ENCODE data around the gene SEC16B. TPM values are rescaled to one million over a fixed set of nuclear protein-coding genes. Genes with fewer than 3 reads are reported as not detected.
A peak's percentile ranks its signal among the peaks of the same experiment; 100 is the strongest.

The SEC16B gene
- total and polyA plus RNA-seq, 2 experiments from 2014 or later: 1.8 to 1.9 TPM

DNA sequence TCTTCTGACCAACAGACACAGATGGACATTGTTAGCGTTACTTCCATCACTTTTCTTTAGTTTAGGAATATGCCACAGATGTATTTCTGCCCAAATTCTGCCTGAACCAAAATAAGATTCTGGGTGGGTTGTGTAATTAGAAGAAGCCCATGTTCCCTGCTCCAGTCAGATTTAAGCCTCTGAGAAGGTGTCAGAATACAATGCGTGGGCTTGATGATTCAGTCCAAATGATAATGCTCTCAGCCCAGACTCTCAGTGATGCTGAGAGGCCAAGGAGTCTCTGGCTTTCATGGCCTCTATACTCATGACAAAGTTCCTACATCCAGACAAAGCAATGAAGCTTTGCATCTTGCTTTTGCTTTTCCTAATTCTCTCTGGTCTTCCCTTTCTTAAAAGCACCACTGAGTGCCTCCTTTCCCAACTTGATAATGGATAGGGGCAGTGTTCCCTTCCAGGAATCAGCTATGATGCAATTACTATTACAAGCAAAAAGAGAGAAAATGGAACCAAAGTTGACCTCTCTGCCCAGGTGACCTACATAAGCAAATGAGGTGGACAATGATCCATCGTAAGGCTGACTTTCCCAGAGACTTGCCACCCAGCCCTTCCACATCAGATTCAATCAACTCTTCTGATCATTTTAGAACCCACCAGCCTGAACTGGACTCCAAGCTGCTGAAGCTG is 8.8 kb downstream of the SEC16B start:
- Histone ChIP-seq H3K4me1 (ENCODE audit: insufficient read depth) (0 out of 2 replicates have a peak, but pooled peaks cover 3% of the 10 kb centered on the region), H3K27ac (no peak overlapping the region), H3K9ac (no peak overlapping the region), H4K20me1 (ENCODE audit: insufficient read depth) (no peaks in the 10 kb centered on the region), H2AFZ (no peak overlapping the region), H3K4me2 (ENCODE audit: unreplicated experiment) (no peak overlapping the region), H3K79me2 (ENCODE audit: insufficient read depth) (no peaks in the 10 kb centered on the region), H3K4me3 (no peak overlapping the region), H3K9me2 (ENCODE audit: insufficient read depth) (no peaks in the 10 kb centered on the region), H3F3A (ENCODE audit: insufficient read depth) (no peaks in the 10 kb centered on the region), H3K27me3 (replicated peaks; ENCODE audit: insufficient read depth) (no peaks in the 10 kb centered on the region), H3K9me3 (ENCODE audit: low read depth) (no peaks in the 10 kb centered on the region), H3K36me3 (ENCODE audit: low read depth) (no peaks in the 10 kb centered on the region)
- TF ChIP-seq EZH2 (IDR thresholded peaks at IDR 0.05; ENCODE audit: insufficient read depth, poor library complexity, severe bottlenecking) (no peak), EZH2phosphoT487 (IDR thresholded peaks at IDR 0.05; ENCODE audit: insufficient read depth, low read depth) (no peak)
- peak; percentile 20 for DNase-seq
- in situ Hi-C loops (cut with MboI): no loop called here
- WGBS, 2 experiments (ENCODE audit: low coverage in 1 of 2, low lambda C conversion rate in 2 of 2, missing lambda C conversion rate in 2 of 2): 94 to 96% methylated on average over 3 of the region's 3 CpGs

- Histone ChIP-seq H3F3A (ENCODE audit: insufficient read depth) (no peaks in the 10 kb centered on the region), H4K20me1 (ENCODE audit: insufficient read depth) (no peaks in the 10 kb centered on the region), H3K27ac (no peak overlapping the region), H3K27me3 (replicated peaks; ENCODE audit: insufficient read depth) (no peaks in the 10 kb centered on the region), H3K9ac (no peak overlapping the region), H3K4me3 (no peak overlapping the region), H3K4me1 (ENCODE audit: insufficient read depth) (no peaks in the 10 kb centered on the region), H3K4me2 (ENCODE audit: unreplicated experiment) (no peak overlapping the region), H2AFZ (no peak overlapping the region), H3K9me3 (ENCODE audit: low read depth) (no peaks in the 10 kb centered on the region), H3K9me2 (ENCODE audit: insufficient read depth) (no peaks in the 10 kb centered on the region), H3K36me3 (ENCODE audit: low read depth) (no peaks in the 10 kb centered on the region), H3K79me2 (ENCODE audit: insufficient read depth) (no peaks in the 10 kb centered on the region)
- in situ Hi-C loops (cut with MboI): no loop called here
- peak; percentile 53 for DNase-seq
- WGBS, 2 experiments (ENCODE audit: low coverage in 1 of 2, low lambda C conversion rate in 2 of 2, missing lambda C conversion rate in 2 of 2): 69 to 73% methylated on average over 5 of the region's 5 CpGs
- TF ChIP-seq EZH2 (IDR thresholded peaks at IDR 0.05; ENCODE audit: insufficient read depth, poor library complexity, severe bottlenecking) (no peak), EZH2phosphoT487 (IDR thresholded peaks at IDR 0.05; ENCODE audit: insufficient read depth, low read depth) (no peak)
These were observed 9.9 kb downstream of the SEC16B start for GRCh38 chr1:177959811-177960515.

GRCh38 chr1:177958092-177958491 is 11.8 kb downstream of the SEC16B start:
- in situ Hi-C loops (cut with MboI): no loop called here
- Histone ChIP-seq H3K9ac (no peak overlapping the region), H3K36me3 (ENCODE audit: low read depth) (no peaks in the 10 kb centered on the region), H3K9me3 (ENCODE audit: low read depth) (no peaks in the 10 kb centered on the region), H3K9me2 (ENCODE audit: insufficient read depth) (no peaks in the 10 kb centered on the region), H4K20me1 (ENCODE audit: insufficient read depth) (no peaks in the 10 kb centered on the region), H3K27ac (no peak overlapping the region), H2AFZ (no peak overlapping the region), H3K4me1 (ENCODE audit: insufficient read depth) (peaks cover 6% of the 10 kb centered on the region; the same call in 1 of the 2 replicates), H3K4me3 (no peak overlapping the region), H3F3A (ENCODE audit: insufficient read depth) (no peaks in the 10 kb centered on the region), H3K79me2 (ENCODE audit: insufficient read depth) (no peaks in the 10 kb centered on the region), H3K4me2 (ENCODE audit: unreplicated experiment) (no peak overlapping the region), H3K27me3 (replicated peaks; ENCODE audit: insufficient read depth) (no peaks in the 10 kb centered on the region)
- whole genome bisulfite sequencing, 2 experiments (ENCODE audit: low coverage in 1 of 2, low lambda C conversion rate in 2 of 2, missing lambda C conversion rate in 2 of 2): 91 to 92% methylated on average over 7 of the region's 7 CpGs
- TF ChIP-seq EZH2phosphoT487 (IDR thresholded peaks at IDR 0.05; ENCODE audit: insufficient read depth, low read depth) (no peak), EZH2 (IDR thresholded peaks at IDR 0.05; ENCODE audit: insufficient read depth, poor library complexity, severe bottlenecking) (no peak)
- DNase-seq: no peak

GRCh38 chr1:177954076-177954475 is 15.8 kb downstream of the SEC16B start:
- WGBS, 2 experiments (ENCODE audit: low coverage in 1 of 2, low lambda C conversion rate in 2 of 2, missing lambda C conversion rate in 2 of 2): 100% methylated on average over 2 of the region's 2 CpGs
- DNase-seq: no peak

More at GRCh38 chr1:177954076-177954475, 15.8 kb downstream of the SEC16B start:
- Histone ChIP-seq H3K27me3 (replicated peaks; ENCODE audit: insufficient read depth) (no peaks in the 10 kb centered on the region), H3K9me3 (ENCODE audit: low read depth) (no peaks in the 10 kb centered on the region), H3K27ac (no peak overlapping the region), H3K4me3 (no peak overlapping the region), H3F3A (ENCODE audit: insufficient read depth) (no peaks in the 10 kb centered on the region), H4K20me1 (ENCODE audit: insufficient read depth) (no peaks in the 10 kb centered on the region), H3K36me3 (ENCODE audit: low read depth) (no peaks in the 10 kb centered on the region), H3K4me1 (ENCODE audit: insufficient read depth) (peaks cover 6% of the 10 kb centered on the region; the same call in 1 of the 2 replicates), H3K4me2 (ENCODE audit: unreplicated experiment) (no peak overlapping the region), H3K79me2 (ENCODE audit: insufficient read depth) (no peaks in the 10 kb centered on the region), H3K9me2 (ENCODE audit: insufficient read depth) (no peaks in the 10 kb centered on the region), H3K9ac (no peak overlapping the region), H2AFZ (no peak overlapping the region)
- in situ Hi-C loops (cut with MboI): no loop called here
- no peak for TF ChIP-seq EZH2phosphoT487 (IDR thresholded peaks at IDR 0.05; ENCODE audit: insufficient read depth, low read depth)
- TF ChIP-seq EZH2 (IDR thresholded peaks at IDR 0.05; ENCODE audit: insufficient read depth, poor library complexity, severe bottlenecking): no peak

All from GM23248 (cell line).